H1 (cell line): ENCODE data around the gene PNCK. TPM values are rescaled to one million over a fixed set of nuclear protein-coding genes. Genes with fewer than 3 reads are reported as not detected.

Experiments used
- CTCF ChIA-PET: fragments of 300-600 bp; sonication (Branson Sonifier 250); formaldehyde crosslinking; loops from one replicate; lab custom pipeline; 2021; ENCODE audit not compliant: partially characterized antibody; lab: Charles Lee
- POLR2A ChIA-PET: fragments of 300-600 bp; sonication (Branson Sonifier 250); formaldehyde crosslinking; loops from one replicate; lab custom pipeline; 2021; ENCODE audit warnings: inconsistent platforms; ENCODE audit not compliant: partially characterized antibody; lab: Charles Lee
- DNase-seq, 2 experiments: peaks; one replicate each; pipeline versions ENCODE4 v3.0.0 to v3.0.0-alpha.2; 2010 to 2022; ENCODE audit warnings: low spot score in 2 of 2, low read depth in 1 of 2, mixed read lengths in 1 of 2
- FAIRE-seq: peaks from 2 replicates; lab custom pipeline; 2011; peaks lifted over from hg19 to GRCh38; lab: Jason Lieb, UNC
- H2AFZ ChIP-seq: 2 replicates; pipeline ENCODE4 v1.8.1; 2012; ENCODE audit warnings: low read length, inconsistent platforms
- H2AK5ac ChIP-seq: 2 replicates; pipeline ENCODE4 v1.6.1; 2013; ENCODE audit warnings: low read depth, low read length
- H2BK120ac ChIP-seq: replicated peaks from 2 replicates; pipeline ENCODE3; 2013; ENCODE audit warnings: low read depth, low read length, inconsistent platforms
- H2BK12ac ChIP-seq: 2 replicates; pipeline ENCODE4 v1.6.1; 2013; ENCODE audit warnings: low read depth, low read length
- H2BK15ac ChIP-seq: 2 replicates; pipeline ENCODE4 v1.6.1; 2013; ENCODE audit warnings: low read length
- H2BK20ac ChIP-seq: 2 replicates; pipeline ENCODE4 v1.6.1; 2013; ENCODE audit warnings: low read length
- H2BK5ac ChIP-seq: 2 replicates; pipeline ENCODE4 v1.6.1; 2013; ENCODE audit warnings: low read depth, low read length
- H3K14ac ChIP-seq: 2 replicates; pipeline ENCODE4 v1.6.1; 2013; ENCODE audit warnings: inconsistent platforms; ENCODE audit not compliant: insufficient read length
- H3K18ac ChIP-seq: 2 replicates; pipeline ENCODE4 v1.6.1; 2013; ENCODE audit warnings: low read length; ENCODE audit errors: extremely low read depth
- H3K23ac ChIP-seq: 2 replicates; pipeline ENCODE4 v1.6.1; 2013; ENCODE audit warnings: inconsistent platforms; ENCODE audit not compliant: insufficient read length
- H3K23me2 ChIP-seq: 2 replicates; pipeline ENCODE4 v1.6.1; 2013; ENCODE audit warnings: low read depth, low read length
- H3K27ac ChIP-seq: 2 replicates; pipeline ENCODE4 v1.6.1; 2011; ENCODE audit warnings: low read depth, low read length, inconsistent platforms
- H3K27me3 ChIP-seq, 4 experiments: replicated peaks in 1 of 4; 1 replicate in 1 of 4; 2 replicates in 3 of 4; pipeline versions ENCODE4 v1.6.1 to v1.8.1; 2011 to 2013; ENCODE audit warnings: low read length in 3 of 4, mild to moderate bottlenecking in 3 of 4, inconsistent platforms in 2 of 4, mixed read lengths in 2 of 4, moderate library complexity in 1 of 4; ENCODE audit not compliant: control insufficient read depth in 3 of 4, insufficient read depth in 3 of 4; ENCODE audit errors: extremely low read depth in 1 of 4
- H3K36me3 ChIP-seq, 4 experiments: 2 replicates each; pipeline versions ENCODE4 v1.6.1 to v1.8.1; 2011 to 2013; ENCODE audit warnings: mild to moderate bottlenecking in 4 of 4, low read length in 3 of 4, moderate library complexity in 2 of 4, control low read depth in 1 of 4, inconsistent platforms in 1 of 4; ENCODE audit not compliant: insufficient read depth in 4 of 4, control insufficient read depth in 2 of 4
- H3K4ac ChIP-seq: replicated peaks from 2 replicates; pipeline ENCODE3; 2013; ENCODE audit warnings: low read length, low read depth, mixed read lengths, inconsistent platforms; ENCODE audit not compliant: insufficient read length
- H3K4me1 ChIP-seq, 4 experiments: replicated peaks in 1 of 4; 1 replicate in 1 of 4; 2 replicates in 3 of 4; pipeline versions ENCODE4 v1.6.1 to v1.8.1; 2011 to 2013; ENCODE audit warnings: low read length in 3 of 4, inconsistent platforms in 2 of 4, mixed read lengths in 1 of 4; ENCODE audit not compliant: insufficient read depth in 4 of 4, control insufficient read depth in 3 of 4
- H3K4me2 ChIP-seq, 2 experiments: 2 replicates each; pipeline versions ENCODE4 v1.6.1 to v1.8.1; 2011 to 2013; ENCODE audit warnings: low read depth in 2 of 2, low read length in 2 of 2, control low read depth in 1 of 2, inconsistent platforms in 1 of 2, mild to moderate bottlenecking in 1 of 2; ENCODE audit not compliant: insufficient read depth in 1 of 2
- H3K4me3 ChIP-seq, 4 experiments: fragments of 200-600, 300-600 bp in 1 of 4; sonication (generic), shearing (Covaris generic), sonication (Bioruptor Twin) in 1 of 4; 2 replicates each; pipeline versions ENCODE4 v1.5.1 to v1.8.1; 2011 to 2016; ENCODE audit warnings: low read length in 4 of 4, low read depth in 3 of 4, control low read depth in 2 of 4, inconsistent platforms in 2 of 4, mild to moderate bottlenecking in 2 of 4, mixed read lengths in 1 of 4, moderate library complexity in 1 of 4; ENCODE audit not compliant: insufficient read depth in 2 of 4; ENCODE audit errors: extremely low read depth in 1 of 4
- H3K56ac ChIP-seq: replicated peaks from 2 replicates; pipeline ENCODE3; 2013; ENCODE audit warnings: low read depth, mild to moderate bottlenecking, mixed read lengths, low read length, inconsistent platforms; ENCODE audit not compliant: insufficient read length
- H3K79me1 ChIP-seq: 2 replicates; pipeline ENCODE4 v1.6.1; 2013; ENCODE audit warnings: low read depth, low read length, control low read depth
- H3K79me2 ChIP-seq, 2 experiments: 2 replicates each; pipeline versions ENCODE4 v1.6.1 to v1.8.1; 2012 to 2013; ENCODE audit warnings: low read length in 2 of 2, mild to moderate bottlenecking in 2 of 2, inconsistent platforms in 1 of 2; ENCODE audit not compliant: insufficient read depth in 2 of 2, control insufficient read depth in 1 of 2
- H3K9ac ChIP-seq, 4 experiments: replicated peaks in 1 of 4; 1 replicate in 1 of 4; 2 replicates in 3 of 4; pipeline versions ENCODE4 v1.6.1 to v1.8.1; 2011 to 2013; ENCODE audit warnings: low read depth in 3 of 4, low read length in 3 of 4, control low read depth in 2 of 4, mild to moderate bottlenecking in 2 of 4, moderate library complexity in 2 of 4, inconsistent platforms in 1 of 4; ENCODE audit errors: extremely low read depth in 1 of 4
- H3K9me3 ChIP-seq, 2 experiments: 2 replicates each; pipeline versions ENCODE4 v1.6.1 to v1.8.1; 2012 to 2013; ENCODE audit warnings: mild to moderate bottlenecking in 2 of 2, moderate library complexity in 2 of 2, control low read depth in 1 of 2, inconsistent platforms in 1 of 2, low read depth in 1 of 2, low read length in 1 of 2, mixed read lengths in 1 of 2; ENCODE audit not compliant: insufficient read depth in 2 of 2
- H4K20me1 ChIP-seq, 2 experiments: replicated peaks in 1 of 2; 2 replicates each; pipeline versions ENCODE3 to v1.8.1; 2011 to 2013; ENCODE audit warnings: inconsistent platforms in 2 of 2, low read length in 2 of 2, mild to moderate bottlenecking in 1 of 2; ENCODE audit not compliant: insufficient read depth in 2 of 2, control insufficient read depth in 1 of 2
- H4K5ac ChIP-seq: 2 replicates; pipeline ENCODE4 v1.6.1; 2013; ENCODE audit warnings: low read length, low read depth, mixed read lengths, inconsistent platforms; ENCODE audit not compliant: insufficient read length
- H4K8ac ChIP-seq: 2 replicates; pipeline ENCODE4 v1.8.0; 2013; ENCODE audit warnings: mild to moderate bottlenecking, moderate library complexity, low read length, inconsistent platforms; ENCODE audit not compliant: insufficient read depth; ENCODE audit errors: extremely low read depth
- H4K91ac ChIP-seq: replicated peaks from 2 replicates; pipeline ENCODE3; 2013; ENCODE audit warnings: low read length, mixed read lengths, inconsistent platforms; ENCODE audit not compliant: insufficient read length
- BCL11A ChIP-seq, 2 experiments: IDR thresholded peaks; one replicate each; pipeline ENCODE4 v1.6.1; 2011; ENCODE audit warnings: low read depth in 2 of 2, low read length in 2 of 2, mild to moderate bottlenecking in 2 of 2
- BRCA1 ChIP-seq: IDR thresholded peaks from 2 replicates; pipeline ENCODE4 v1.6.1; 2012; ENCODE audit warnings: low read depth, low read length, improper control_type of control experiment
- CEBPB ChIP-seq: IDR thresholded peaks from 2 replicates; pipeline ENCODE4 v1.6.1; 2012; ENCODE audit warnings: low read depth, low read length
- EGR1 ChIP-seq: IDR thresholded peaks from 2 replicates; pipeline ENCODE4 v1.6.1; 2011; ENCODE audit warnings: low read depth, low read length, borderline replicate concordance
- JUND ChIP-seq: IDR thresholded peaks from 2 replicates; pipeline ENCODE4 v1.6.1; 2011; ENCODE audit warnings: mild to moderate bottlenecking, improper control_type of control experiment, low read length
- KDM4A ChIP-seq: IDR thresholded peaks from one replicate; pipeline ENCODE4 v1.7.1; 2012; ENCODE audit warnings: low read depth, mild to moderate bottlenecking, moderate library complexity, low read length, inconsistent platforms; ENCODE audit not compliant: severe bottlenecking
- NANOG ChIP-seq: IDR thresholded peaks from 2 replicates; pipeline ENCODE4 v1.6.1; 2011; ENCODE audit warnings: low read length, low read depth, mild to moderate bottlenecking, inconsistent platforms; ENCODE audit not compliant: insufficient read depth, poor library complexity, severe bottlenecking
- NRF1 ChIP-seq: IDR thresholded peaks from 2 replicates; pipeline ENCODE4 v1.6.1; 2011; ENCODE audit warnings: mild to moderate bottlenecking, low read depth, low read length, improper control_type of control experiment
- RXRA ChIP-seq: IDR thresholded peaks from 2 replicates; pipeline ENCODE4 v1.6.1; 2011; ENCODE audit warnings: low read depth, mild to moderate bottlenecking, low read length, moderate library complexity; ENCODE audit not compliant: insufficient read depth
- SIX5 ChIP-seq: IDR thresholded peaks from 2 replicates; pipeline ENCODE4 v1.6.1; 2011; ENCODE audit warnings: mild to moderate bottlenecking, low read depth, low read length
- SP1 ChIP-seq: IDR thresholded peaks from 2 replicates; pipeline ENCODE4 v1.6.1; 2011; ENCODE audit warnings: low read depth, low read length
- SP2 ChIP-seq: IDR thresholded peaks from 2 replicates; pipeline ENCODE4 v1.6.1; 2012; ENCODE audit warnings: mild to moderate bottlenecking, low read length, inconsistent platforms
- SP4 ChIP-seq: IDR thresholded peaks from 2 replicates; pipeline ENCODE4 v1.6.1; 2012; ENCODE audit warnings: low read length, inconsistent platforms
- TAF1 ChIP-seq: IDR thresholded peaks from 2 replicates; pipeline ENCODE4 v1.6.1; 2011; ENCODE audit warnings: mild to moderate bottlenecking, low read depth, low read length
- TCF12 ChIP-seq: IDR thresholded peaks from 2 replicates; pipeline ENCODE4 v1.6.1; 2011; ENCODE audit warnings: low read depth, mild to moderate bottlenecking, low read length
- WGBS, 2 experiments: shearing (Covaris generic) in 1 of 2; methylation state at CpG; one replicate each; pipeline versions ENCODE4 v1.1.6 to v1.1.7; 2013 to 2015; ENCODE audit warnings: low lambda C conversion rate in 2 of 2, mixed read lengths in 2 of 2, inconsistent platforms in 1 of 2, low coverage in 1 of 2, missing lambda C conversion rate in 1 of 2; ENCODE audit not compliant: insufficient replicate concordance in 2 of 2, insufficient coverage in 1 of 2, insufficient read length in 1 of 2; ENCODE audit errors: extremely low coverage in 1 of 2, missing lambda C conversion rate in 1 of 2; 5-methylcytosine and 5-hydroxymethylcytosine counted together
- polyA plus RNA-seq, 7 experiments: library from polyadenylated mRNA; depleted of rRNA in 3 of 7; stranded (reverse) in 5 of 7; unstranded in 2 of 7; fragments of >200 nt in 5 of 7; fragments of 200-250 nt in 2 of 7; gene quantifications; 1 replicate in 5 of 7; 2 replicates in 1 of 7; 4 replicates in 1 of 7; pipeline versions ENCODE4 v1.2.1 to v1.2.3, GENCODE V29; 2011 to 2013; ENCODE audit warnings: missing spikeins in 2 of 7, mixed read lengths in 2 of 7
- total RNA-seq: library from RNA; stranded (reverse); fragmentation: NEBNext Ultra II Directional; extraction: Animal tissue kit (Norgen Biotek cat#: 25700); gene quantifications from 2 replicates; pipeline ENCODE4 v1.2.1, GENCODE V29; 2021
- TF ChIP-seq, protein P1 (sequence below): IDR thresholded peaks from 2 replicates; pipeline ENCODE4 v1.6.1; 2011; ENCODE audit warnings: low read length, improper control_type of control experiment

The PNCK gene
- total and polyA plus RNA-seq, 2 of the 8 experiments (the other 6 are each of a cell fraction or from before 2014, with no cell fraction given): 6.2 to 6.3 TPM

DNA sequence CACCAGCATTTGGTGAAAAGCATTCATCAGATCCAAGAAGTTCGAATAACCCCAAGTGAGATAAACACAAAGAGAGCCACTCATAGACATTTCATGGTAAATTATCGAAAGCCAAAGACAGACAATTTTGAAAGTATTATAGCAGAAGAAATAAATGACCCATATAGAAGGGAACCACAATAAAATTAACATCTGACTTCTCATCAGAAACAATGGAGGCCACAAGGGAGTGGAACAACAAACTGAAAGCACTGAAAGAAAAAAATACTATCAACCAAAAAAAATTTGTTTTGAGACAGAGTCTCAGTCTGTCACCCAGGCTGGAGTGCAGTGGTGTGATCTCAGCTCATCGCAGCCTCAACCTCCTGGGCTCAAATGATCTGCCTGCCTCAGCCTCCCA lies 14.3 kb downstream of the PNCK start:
- H3K14ac ChIP-seq: no peak overlapping the region
- FAIRE-seq (no peak), DNase-seq (no peak)
- H3K23me2 ChIP-seq: no peaks in the 10 kb centered on the region
- H2BK5ac ChIP-seq: no peak overlapping the region
- H3K9ac ChIP-seq: no peak overlapping the region
- H2AK5ac ChIP-seq: no peak overlapping the region
- no peaks in the 10 kb centered on the region for H3K79me2 ChIP-seq
- whole genome bisulfite sequencing, 2 experiments: 88% methylated on average over 3 of the region's 3 CpGs; no CpG with 5 or more reads in 1 of the 2 experiments
- H3K36me3 ChIP-seq: no peaks in the 10 kb centered on the region
- H3K4ac ChIP-seq: no peak overlapping the region
- no peak overlapping the region for H3K56ac ChIP-seq
- H3K27ac ChIP-seq: no peak overlapping the region
- no peaks in the 10 kb centered on the region for H3K27me3 ChIP-seq
- no peaks in the 10 kb centered on the region for H3K9me3 ChIP-seq
- no peak overlapping the region for H4K5ac ChIP-seq
- H2BK120ac ChIP-seq: no peak overlapping the region
- no peak overlapping the region for H3K18ac ChIP-seq
- H4K20me1 ChIP-seq: no peaks in the 10 kb centered on the region
- H3K4me2 ChIP-seq: no peak overlapping the region
- no peak overlapping the region for H4K8ac ChIP-seq
- H2BK15ac ChIP-seq: no peak overlapping the region
- no peak overlapping the region for H3K4me3 ChIP-seq
- H3K79me1 ChIP-seq: no peaks in the 10 kb centered on the region
- H2BK20ac ChIP-seq: no peak overlapping the region
- no peak overlapping the region for H2AFZ ChIP-seq
- H4K91ac ChIP-seq: no peak overlapping the region
- no peak overlapping the region for H2BK12ac ChIP-seq
- CTCF ChIA-PET: interaction anchor here (1.3 to 28.7 kb wide), 3 partner anchors 9 to 119 kb away, joined by 4 to 408 read pairs (median 44); partner anchors contain the start of gene DUSP9
- no peaks in the 10 kb centered on the region for H3K4me1 ChIP-seq
- POLR2A ChIA-PET: no interaction called here
- no peak overlapping the region for H3K23ac ChIP-seq
- TF ChIP-seq TAF1: no peak
- no peak for TF ChIP-seq CEBPB
- no peak for TF ChIP-seq BCL11A (IDR thresholded peaks at IDR 0.05; ENCODE audit: low read depth in 2 of 2, low read length in 2 of 2)
- no peak for TF ChIP-seq SP1
- TF ChIP-seq SP2: no peak
- no peak for TF ChIP-seq NANOG
- no peak for TF ChIP-seq SIX5
- no peak for TF ChIP-seq RXRA
- TF ChIP-seq SP4: no peak
- no peak for TF ChIP-seq KDM4A
- TF ChIP-seq, protein P1, sequence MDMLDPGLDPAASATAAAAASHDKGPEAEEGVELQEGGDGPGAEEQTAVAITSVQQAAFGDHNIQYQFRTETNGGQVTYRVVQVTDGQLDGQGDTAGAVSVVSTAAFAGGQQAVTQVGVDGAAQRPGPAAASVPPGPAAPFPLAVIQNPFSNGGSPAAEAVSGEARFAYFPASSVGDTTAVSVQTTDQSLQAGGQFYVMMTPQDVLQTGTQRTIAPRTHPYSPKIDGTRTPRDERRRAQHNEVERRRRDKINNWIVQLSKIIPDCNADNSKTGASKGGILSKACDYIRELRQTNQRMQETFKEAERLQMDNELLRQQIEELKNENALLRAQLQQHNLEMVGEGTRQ: no peak
- no peak for TF ChIP-seq BRCA1
- TF ChIP-seq TCF12: no peak
- TF ChIP-seq JUND: no peak
- TF ChIP-seq EGR1: no peak
- no peak for TF ChIP-seq NRF1
